Right ventricle myocardium inferior (tissue), 1 donor: ENCODE data around the gene FAM149A. TPM values are rescaled to one million over a fixed set of nuclear protein-coding genes. Genes with fewer than 3 reads are reported as not detected.

ENCODE experiments used
- ATAC-seq: fragments of 200-7000 bp; cut with Tn5 transposase; one replicate; pipeline ENCODE4 v1.9.1; 2020; ENCODE audit warnings: mild to moderate bottlenecking, moderate library complexity
- DNase-seq: peaks from one replicate; pipeline ENCODE4 v3.0.0; 2021; ENCODE audit errors: missing footprints
- intact Hi-C: fragments of 100-400 bp; cut with DNase I; formaldehyde crosslinking; loops from one replicate; pipeline ENCODE4 v1.11.0; 2022
- total RNA-seq: library from RNA; stranded (reverse); fragmentation: NEBNext Ultra II Directional; extraction: Animal tissue kit (Norgen Biotek cat#: 25700); gene quantifications from one replicate; pipeline ENCODE4 v1.2.1, GENCODE V29; 2021
- donor health status: DM: no; HTN: yes; CAD: no; lungs with severe emphysema.

Gene FAM149A
- total RNA-seq, 1 donor from 2014 or later: 13.9 TPM

DNA sequence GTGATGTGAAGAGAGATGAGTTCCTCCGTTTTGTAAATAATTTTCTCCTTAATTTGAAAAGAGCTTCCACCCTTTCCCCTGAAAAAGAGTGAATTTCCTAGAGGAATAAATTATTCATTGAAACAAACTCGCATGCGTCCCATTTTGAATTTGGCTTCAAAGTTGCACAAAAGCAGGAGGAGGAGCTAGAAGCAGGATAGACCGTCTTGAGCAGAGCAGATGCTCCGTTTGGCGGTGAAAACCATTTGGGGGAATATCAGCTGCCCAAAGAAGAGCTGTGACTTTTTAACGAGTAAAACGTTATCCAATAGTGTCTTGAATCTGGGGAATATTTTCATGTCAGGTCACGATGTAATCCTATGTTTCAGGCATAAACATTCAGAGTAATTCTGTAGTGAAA lies 42.0 kb downstream of the FAM149A start:
- intact Hi-C loops: no loop called here
- ATAC-seq: no peak
- no peak for DNase-seq

DNA sequence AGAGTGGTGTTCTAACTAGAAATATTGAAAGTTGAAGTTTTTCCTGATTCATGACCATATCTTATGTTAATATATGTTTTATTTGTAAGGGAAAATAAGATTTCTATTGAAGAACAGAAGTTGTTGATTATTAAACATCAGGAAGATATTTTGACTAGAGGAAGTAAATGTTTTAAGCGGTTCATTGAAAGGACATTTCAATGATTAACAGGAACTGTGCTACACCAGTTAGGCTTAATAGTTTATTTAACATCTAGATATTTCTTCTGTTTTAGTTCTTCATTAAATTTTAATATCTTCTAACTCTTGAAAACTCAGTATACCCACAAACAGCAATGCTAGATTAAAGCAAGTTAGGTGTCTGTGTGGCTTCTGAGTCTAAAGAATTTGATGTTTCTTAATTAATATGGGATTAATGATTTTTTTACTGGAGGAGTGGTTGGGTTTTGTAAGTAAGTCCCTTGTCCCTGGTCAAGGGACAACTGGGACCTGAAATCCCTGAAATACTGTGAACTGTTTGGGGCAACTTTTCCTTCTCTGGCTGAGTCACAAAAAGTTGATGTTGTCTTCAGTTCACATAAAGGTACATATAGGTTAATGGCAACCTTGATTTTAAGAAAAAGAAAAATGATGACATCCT lies 44.0 kb downstream of the FAM149A start:
- no peak for DNase-seq
- intact Hi-C loops: no loop called here
- ATAC-seq: no peak

DNA sequence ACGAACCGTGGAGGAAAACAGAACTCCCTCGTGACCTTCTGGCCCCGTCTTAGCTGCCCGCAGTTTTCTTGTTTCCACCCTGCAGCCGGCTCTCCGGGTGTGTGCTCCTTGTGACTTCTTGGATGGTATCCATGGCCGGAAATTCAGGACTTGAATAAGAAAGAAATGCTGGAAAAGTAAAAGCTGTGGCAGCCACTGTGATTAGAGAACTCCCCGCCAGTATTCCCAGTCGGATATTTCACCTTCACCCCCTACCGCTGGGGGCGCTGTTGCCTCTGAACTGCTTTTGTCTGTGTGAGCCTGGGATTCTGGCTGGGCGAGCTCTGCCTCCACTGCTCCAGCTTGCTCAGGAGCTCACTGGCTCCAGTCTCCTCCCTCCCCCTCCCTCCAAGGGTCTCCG lies 45.4 kb downstream of the FAM149A start:
- intact Hi-C loops: no loop called here
- ATAC-seq: peak; percentile 68
- DNase-seq: no peak

DNA sequence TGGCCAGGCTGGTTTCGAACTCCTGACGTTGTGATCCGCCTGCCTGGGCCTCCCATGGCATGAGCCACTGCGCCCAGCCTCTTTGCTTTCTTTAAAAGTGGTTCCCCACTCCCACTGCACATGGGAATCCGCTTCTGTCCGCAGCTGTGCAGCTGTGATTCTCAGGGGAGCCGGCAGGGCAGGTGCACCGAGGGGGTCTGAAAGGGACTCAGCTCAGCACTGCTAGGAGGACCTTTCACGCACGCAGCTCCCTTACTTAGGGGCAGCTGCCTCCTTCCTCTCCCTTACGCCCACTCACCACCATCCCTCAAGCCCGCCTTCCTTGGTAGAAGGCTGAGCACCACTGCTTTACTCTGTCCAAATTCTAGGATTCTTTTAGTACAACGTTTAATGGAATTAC lies 46.4 kb downstream of the FAM149A start:
- intact Hi-C loops: no loop called here
- ATAC-seq (no peak), DNase-seq (no peak)

DNA sequence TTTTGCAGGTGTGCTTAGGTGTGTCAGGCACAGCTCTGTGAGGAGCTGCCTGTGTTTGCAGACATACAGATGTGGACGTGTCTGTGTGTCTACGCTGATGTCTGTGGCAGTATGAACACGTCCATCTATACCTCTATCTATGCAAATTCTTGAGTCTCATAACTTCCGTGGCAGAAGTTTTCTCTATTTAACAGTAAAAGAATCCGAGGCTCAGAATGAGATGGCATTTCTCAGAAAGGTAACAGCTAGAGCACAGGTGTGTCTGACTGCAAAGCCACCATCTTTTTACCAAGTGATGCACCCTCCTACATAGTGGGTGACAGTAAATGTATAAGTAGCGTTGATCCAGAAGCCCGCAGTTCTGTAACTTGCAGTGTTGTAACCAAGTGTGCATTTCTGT lies 47.0 kb downstream of the FAM149A start:
- intact Hi-C loops: no loop called here
- ATAC-seq (no peak), DNase-seq (no peak)

DNA sequence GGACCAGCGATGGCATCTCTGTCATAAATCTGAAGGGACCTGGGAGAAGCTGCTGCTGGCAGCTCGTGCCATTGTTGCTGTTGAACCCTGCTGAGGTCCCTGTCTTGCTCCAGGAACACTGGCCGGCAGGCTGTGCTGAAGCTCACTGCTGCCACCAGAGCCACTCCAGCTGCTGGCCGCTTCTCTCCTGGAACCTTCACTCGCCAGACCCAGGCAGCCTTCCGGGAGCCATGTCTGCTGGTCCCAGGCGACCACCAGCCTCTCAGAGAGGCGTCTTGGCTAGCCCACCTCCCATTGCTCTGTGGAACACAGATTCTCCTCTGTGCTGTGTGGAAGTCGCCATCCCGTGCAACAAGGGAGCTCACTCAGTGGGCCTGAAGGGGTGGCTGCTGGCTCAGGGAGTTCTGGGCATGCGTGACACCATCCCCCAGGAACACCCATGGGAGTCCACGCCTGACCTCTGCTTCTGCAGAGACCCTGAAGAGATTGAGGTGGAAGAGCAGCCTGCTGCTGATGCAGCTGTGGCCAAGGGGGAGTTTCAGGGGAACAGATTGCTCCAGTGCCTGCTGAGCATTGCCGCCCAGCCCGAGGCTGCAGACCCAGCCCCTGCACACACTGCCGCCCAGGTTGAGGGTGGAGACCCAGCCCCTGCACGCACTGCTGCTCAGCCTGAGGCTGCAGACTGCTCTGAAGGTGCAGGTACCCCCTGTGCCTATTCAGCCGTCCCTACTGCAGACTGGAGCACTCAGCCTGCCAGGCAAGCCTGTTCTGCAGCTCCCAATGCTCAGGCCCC lies 53.7 kb downstream of the FAM149A start:
- intact Hi-C loops: no loop called here

DNA sequence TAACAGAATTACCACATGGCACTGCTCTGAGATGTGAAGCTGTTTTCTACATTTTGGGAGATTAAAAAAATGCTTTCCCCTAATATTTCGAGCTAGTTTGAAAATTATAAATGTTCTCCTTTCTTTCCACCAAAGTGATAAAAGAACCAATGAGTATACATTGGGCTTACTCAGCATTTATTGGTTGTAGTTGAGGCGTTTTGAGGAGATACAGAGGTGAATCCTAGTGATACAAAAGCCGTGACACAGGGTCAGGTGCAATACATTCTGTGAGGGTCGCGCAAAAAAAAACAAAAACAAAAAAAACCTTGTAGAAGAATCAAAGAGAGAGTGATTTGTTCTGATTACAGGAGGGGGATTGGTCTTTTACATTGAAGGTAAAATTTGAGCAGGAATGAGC lies 54.5 kb downstream of the FAM149A start:
- intact Hi-C loops: no loop called here
- DNase-seq (no peak), ATAC-seq (no peak)

More for the DNA sequence above, 53.7 kb downstream of the FAM149A start:
- no peak for DNase-seq
- ATAC-seq: no peak

DNA sequence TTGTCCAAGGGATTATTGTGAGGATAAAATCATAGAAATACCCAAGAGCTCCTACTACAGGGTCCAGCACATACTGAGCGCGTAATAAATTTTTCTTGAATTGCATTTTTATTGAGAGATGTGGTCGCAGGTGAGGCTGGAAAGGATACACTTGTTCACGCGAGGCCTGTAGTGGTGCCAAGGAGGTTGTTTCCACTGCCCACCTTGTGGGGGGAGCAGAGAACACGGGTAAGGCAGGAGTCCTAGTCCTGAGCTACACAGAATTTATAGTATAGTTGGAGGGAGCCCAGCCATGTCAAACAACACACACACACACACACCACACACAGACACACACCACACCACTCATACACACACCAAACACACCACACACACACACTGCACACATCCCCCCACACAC lies 55.1 kb downstream of the FAM149A start:
- intact Hi-C loops: no loop called here

DNA sequence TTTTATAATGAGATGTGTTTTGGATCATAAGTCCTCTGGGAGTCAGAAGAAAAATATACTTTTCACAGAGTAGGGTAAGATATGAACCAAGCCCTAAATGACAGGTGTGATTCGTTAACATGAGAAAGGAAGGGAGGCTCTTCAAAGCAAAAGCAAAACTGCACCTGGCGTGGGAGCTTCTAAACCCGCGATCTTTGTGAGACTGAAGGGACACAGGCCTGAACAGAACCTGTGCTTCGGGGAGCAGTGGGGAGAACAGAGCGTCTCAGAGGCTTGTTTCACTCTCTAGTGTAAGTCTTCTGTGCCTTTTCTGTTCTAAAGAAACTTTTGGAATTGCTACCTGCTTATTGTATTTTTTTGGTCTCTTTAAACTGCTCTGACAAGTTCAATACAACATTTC lies 56.6 kb downstream of the FAM149A start:
- ATAC-seq (no peak), DNase-seq (no peak)
- intact Hi-C loops: no loop called here

More for the DNA sequence above, 55.1 kb downstream of the FAM149A start:
- ATAC-seq (no peak), DNase-seq (no peak)

DNA sequence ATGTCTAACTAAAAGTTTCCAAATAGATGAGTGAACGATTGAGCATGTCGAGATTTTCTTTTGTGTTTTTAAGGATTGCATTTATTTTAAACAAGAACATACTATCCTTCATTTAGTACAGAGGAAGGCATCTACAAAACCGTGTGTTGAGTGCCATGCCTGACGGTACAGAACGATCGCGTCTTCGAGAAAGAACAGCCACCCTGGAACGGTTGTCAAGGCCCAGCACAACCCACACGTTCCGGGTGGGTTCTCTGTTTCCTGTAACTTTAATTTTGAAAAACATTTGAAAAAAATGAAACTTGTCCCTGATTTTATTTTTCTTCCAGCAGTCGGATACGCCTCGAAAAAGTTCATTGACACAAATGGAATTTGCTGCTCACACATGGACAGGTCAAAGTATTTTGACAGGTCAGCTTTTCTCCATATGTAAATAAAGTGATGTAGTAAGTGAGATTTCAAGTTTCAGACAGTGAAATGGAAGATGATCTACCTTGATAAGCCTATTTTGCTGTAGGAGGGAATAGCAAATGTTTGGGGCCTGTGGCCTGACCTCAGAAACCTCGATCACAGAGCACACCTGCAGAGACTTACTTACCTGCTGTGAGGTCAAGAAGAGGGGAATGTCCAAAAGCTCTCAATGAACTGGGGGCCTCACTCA lies 62.5 kb downstream of the FAM149A start:
- intact Hi-C loops: no loop called here
- no peak for DNase-seq
- no peak for ATAC-seq

DNA sequence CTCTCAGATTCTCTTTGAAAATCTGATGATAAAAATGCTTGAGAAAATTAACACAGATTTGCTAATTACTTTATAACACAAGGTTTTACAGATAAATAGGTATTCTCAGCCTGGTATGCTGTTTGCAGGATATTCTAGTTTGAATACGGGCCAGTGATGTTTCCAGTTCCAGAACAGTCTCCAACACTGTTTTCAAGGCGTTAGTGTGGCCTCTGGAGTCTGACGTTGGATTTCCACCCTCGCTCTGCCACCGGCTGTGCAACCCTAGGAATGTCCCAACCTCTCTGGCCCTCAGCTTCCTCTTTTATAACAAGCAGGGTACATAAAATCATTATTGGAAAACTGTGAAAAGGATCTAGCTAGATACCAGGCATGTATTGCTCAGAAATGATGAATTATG lies 63.1 kb downstream of the FAM149A start:
- ATAC-seq: no peak
- DNase-seq: no peak
- intact Hi-C loops: no loop called here

DNA sequence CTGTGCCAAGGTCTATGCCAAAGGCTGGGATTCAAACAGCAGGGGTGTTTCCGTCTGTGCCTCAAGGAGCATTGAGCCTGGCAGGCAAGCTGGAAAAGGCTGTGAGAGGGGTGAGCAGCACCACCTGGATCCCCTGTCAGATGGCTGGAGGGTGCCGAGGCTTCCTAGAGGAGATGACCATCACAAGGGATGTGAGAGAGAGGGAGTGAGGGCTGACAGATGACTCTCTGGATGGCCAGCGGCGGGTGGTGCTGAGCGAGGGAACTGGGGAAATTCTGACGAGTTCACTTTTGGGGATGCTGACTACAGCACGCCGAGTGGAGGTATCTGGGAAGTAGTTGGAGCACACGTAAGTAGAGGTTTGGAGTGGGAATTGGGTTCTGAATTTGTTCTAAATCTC lies 64.2 kb downstream of the FAM149A start:
- DNase-seq (no peak), ATAC-seq (no peak)
- intact Hi-C loops: no loop called here

DNA sequence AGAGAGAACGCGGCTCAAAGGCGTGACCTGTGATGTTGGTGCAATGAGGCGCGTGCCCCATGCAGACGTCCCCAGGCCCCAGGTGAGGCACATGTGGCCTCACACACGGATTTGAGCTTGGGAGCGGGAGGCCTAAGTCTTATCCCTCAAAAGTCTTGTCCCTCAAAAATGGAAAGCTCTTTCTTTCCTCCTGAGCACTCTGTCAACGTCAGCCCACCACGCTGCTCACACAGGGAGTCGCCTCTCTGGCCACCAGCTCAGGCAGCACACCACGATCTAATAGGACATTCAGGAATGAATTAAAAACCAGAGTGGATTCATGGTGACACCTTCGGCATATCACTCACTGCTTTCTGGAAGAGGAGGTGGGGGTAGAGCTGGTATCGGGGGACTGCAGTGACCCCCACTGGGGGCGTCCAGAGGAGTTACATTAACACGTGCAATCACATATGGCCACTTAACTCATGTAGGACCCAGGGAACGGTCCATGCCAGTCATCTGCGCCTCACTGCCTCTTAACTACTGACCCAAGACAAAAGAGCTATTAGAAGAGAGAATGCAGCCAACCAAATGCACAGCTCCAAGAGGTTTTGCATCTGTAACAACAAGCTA lies 64.9 kb downstream of the FAM149A start:
- ATAC-seq (no peak), DNase-seq (no peak)
- intact Hi-C loops: no loop called here

DNA sequence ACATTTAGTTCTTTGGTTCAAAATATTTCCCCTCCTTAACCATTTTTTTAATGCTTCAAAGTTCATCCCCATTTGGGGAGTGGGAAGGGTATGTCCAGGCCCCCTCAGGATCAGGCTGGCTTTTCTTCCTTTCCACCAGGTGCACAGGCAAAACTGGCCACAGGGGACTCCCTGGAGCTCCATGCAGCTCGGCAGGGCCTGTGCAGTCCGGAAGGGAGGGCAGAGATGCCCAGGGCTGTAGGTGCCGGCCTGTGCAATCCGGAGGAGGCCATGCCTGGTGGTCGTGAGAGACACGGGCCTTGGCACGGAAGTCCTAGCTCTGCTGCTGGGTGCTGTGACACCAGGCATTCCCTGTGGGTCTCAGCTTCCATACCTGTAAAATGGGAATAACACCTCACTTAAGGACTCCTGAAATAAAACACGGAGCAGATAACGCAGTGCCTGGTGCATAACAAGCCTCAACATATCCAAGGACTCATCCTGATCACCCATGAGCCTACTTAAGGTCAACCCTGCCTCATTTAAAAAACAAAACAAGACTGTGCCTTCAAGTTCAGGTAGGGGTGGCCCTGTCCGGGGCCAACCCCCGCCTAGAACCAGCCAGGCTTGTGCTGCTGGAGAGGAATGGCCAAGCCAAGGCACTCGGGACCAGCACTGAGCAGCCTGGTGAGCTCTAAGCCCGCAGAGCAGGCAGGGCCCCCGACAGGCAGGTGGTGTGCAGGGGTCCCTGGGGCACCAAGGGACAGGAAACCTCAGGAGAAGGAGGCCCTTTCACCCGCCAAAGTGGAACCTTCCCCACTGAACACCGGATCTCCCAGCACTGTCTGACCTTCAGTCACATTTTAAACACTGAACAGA lies 65.7 kb downstream of the FAM149A start:
- DNase-seq (no peak), ATAC-seq (peak; percentile 20)
- intact Hi-C loops: no loop called here

DNA sequence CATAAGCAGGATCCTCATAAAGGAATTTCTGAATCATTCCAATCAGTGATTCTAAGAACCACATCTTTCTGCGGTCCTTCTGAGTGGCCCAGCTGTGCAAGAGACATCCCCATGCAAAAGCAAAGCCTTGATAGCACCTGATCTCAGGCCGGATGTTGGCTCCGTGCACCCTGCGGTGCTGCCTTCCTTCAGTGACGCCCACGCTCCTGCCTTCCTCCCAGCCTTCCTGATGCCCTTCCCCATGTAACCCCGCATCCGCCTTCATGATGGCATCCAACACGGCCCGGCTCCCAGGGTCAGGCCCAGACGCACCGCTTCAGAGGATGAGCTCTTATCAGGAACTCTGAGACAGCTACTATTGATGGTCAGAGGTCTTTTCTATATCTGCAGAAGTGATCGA lies 66.5 kb downstream of the FAM149A start:
- DNase-seq (no peak), ATAC-seq (no peak)
- intact Hi-C loops: no loop called here

DNA sequence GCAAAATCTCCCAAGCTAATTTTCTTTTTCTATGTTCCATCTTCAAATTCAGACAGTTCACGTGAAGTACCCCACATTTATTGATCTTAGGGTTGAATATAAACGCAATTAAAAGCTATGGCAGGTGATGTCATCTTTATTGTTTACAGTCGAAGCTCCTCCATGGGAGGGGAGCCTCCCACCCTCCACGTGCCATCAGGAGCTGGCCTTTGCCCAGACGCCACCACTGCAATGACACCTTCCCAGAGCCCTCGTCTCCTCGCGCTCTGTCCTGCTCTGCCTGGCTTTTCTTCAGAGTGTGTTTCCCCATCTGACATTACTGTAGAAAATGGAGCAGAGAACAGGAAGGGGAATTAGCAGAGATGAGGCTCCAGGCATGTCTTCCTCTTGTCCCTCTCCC lies 68.0 kb downstream of the FAM149A start:
- intact Hi-C loops: no loop called here

DNA sequence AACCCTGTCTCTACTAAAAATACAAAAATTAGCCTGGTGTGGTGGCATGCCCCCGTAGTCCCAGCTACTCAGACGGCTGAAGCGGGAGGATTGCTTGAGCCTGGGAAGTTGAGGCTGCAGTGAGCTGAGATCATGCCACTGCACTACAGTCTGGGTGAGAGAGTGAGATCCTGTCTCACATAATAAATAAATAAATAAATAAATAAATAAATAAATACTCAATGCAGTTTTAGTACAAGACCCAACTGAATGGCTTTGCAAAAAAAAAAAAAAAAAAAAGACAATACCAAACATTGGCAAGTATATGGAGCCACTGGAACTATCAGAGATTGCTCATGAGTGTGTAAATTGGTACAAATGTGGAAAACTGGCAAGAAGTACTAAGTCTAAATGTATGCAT lies 83.6 kb downstream of the FAM149A start:
- ATAC-seq (no peak), DNase-seq (no peak)
- intact Hi-C loops: no loop called here

More for the DNA sequence above, 68.0 kb downstream of the FAM149A start:
- ATAC-seq: no peak
- no peak for DNase-seq

DNA sequence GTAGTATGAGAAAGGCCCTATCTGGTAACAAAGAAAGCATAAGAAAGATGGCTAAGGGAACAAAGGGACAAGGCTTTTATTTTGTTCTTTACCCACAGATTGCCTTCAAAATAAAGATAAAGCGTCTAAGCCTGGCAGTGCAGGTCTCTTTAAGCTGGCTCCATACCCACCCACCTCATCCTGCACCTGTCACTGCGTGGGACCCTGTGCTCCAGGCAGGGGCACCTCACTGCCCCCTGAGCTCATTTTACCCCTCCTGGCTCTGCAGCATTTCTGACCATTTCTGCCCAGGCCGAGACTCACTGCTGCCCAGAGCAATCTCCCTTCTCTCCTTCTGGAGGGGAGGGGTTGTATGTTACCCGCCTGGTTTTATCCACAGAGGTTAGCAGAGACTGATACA lies 85.2 kb downstream of the FAM149A start:
- ATAC-seq: no peak
- intact Hi-C loops: loop anchor here (2.0 kb wide), 1 partner anchor 45 kb away; no protein-coding TSS in a partner anchor
- DNase-seq: no peak
